Liver (tissue), 9 donors: ENCODE measurements around the gene CHN1. TPM values are rescaled to one million over a fixed set of nuclear protein-coding genes. Genes with fewer than 3 reads are reported as not detected.
A peak's percentile ranks its signal among the peaks of the same experiment; 100 is the strongest.

Experiments used
- DNase-seq: peaks from one replicate; pipeline ENCODE4 v3.0.0-alpha.2; 2017; ENCODE audit warnings: low spot score
- H3K27ac ChIP-seq, 2 donors: one replicate each; pipeline ENCODE4 v1.7.0; 2013; ENCODE audit warnings: inconsistent platforms in 2 of 2, low read length in 2 of 2, control low read depth in 1 of 2, low read depth in 1 of 2, mild to moderate bottlenecking in 1 of 2
- H3K27me3 ChIP-seq, 4 donors: one replicate each; pipeline versions ENCODE4 v1.6.1 to v1.7.0; 2013; ENCODE audit warnings: low read length in 3 of 4, inconsistent platforms in 1 of 4, mild to moderate bottlenecking in 1 of 4, moderate library complexity in 1 of 4; ENCODE audit not compliant: control insufficient read depth in 4 of 4, insufficient read depth in 4 of 4
- H3K36me3 ChIP-seq, 4 donors: one replicate each; pipeline versions ENCODE4 v1.6.1 to v1.7.0; 2013; ENCODE audit warnings: low read length in 3 of 4, mild to moderate bottlenecking in 3 of 4, low read depth in 1 of 4, moderate library complexity in 1 of 4; ENCODE audit not compliant: control insufficient read depth in 4 of 4, insufficient read depth in 3 of 4
- H3K4me1 ChIP-seq, 4 donors: one replicate each; pipeline versions ENCODE4 v1.6.1 to v1.7.0; 2013; ENCODE audit warnings: low read length in 3 of 4, mild to moderate bottlenecking in 3 of 4, moderate library complexity in 1 of 4; ENCODE audit not compliant: control insufficient read depth in 4 of 4, insufficient read depth in 4 of 4
- H3K4me3 ChIP-seq, 3 donors: one replicate each; pipeline versions ENCODE4 v1.6.1 to v1.7.0; 2013; ENCODE audit warnings: low read length in 3 of 3, control low read depth in 1 of 3, low read depth in 1 of 3, mild to moderate bottlenecking in 1 of 3
- H3K9ac ChIP-seq, 2 donors: one replicate each; pipeline ENCODE4 v1.7.0; 2013; ENCODE audit warnings: low read length in 2 of 2, mild to moderate bottlenecking in 2 of 2, moderate library complexity in 2 of 2, control low read depth in 1 of 2, low read depth in 1 of 2
- H3K9me3 ChIP-seq, 4 donors: one replicate each; pipeline versions ENCODE4 v1.6.1 to v1.7.0; 2013; ENCODE audit warnings: low read length in 3 of 4; ENCODE audit not compliant: control insufficient read depth in 4 of 4
- CTCF ChIP-seq: fragments of 150-350 bp; IDR thresholded peaks from 2 replicates; pipeline ENCODE4 v1.5.1; 2017; ENCODE audit warnings: improper control_type of control experiment, low read depth, low read length; ENCODE audit not compliant: missing input control
- FOXA2 ChIP-seq: IDR thresholded peaks from 2 replicates; pipeline ENCODE4 v1.6.1; 2016; ENCODE audit warnings: antibody characterized with exemption
- GABPA ChIP-seq, 2 donors: IDR thresholded peaks in 1 of 2; conservative IDR thresholded peaks in 1 of 2; 2 replicates each; pipeline ENCODE4 v1.6.1; 2016; ENCODE audit warnings: antibody characterized with exemption in 2 of 2, mild to moderate bottlenecking in 1 of 2, moderate library complexity in 1 of 2
- HNF4A ChIP-seq, 2 donors: conservative IDR thresholded peaks; 2 replicates each; pipeline ENCODE4 v1.6.1; 2016; ENCODE audit warnings: antibody characterized with exemption in 2 of 2, mild to moderate bottlenecking in 2 of 2
- HNF4G ChIP-seq: IDR thresholded peaks from 2 replicates; pipeline ENCODE4 v1.6.1; 2016; ENCODE audit warnings: antibody characterized with exemption
- JUND ChIP-seq, 2 donors: IDR thresholded peaks; 2 replicates each; pipeline ENCODE4 v1.6.1; 2016; ENCODE audit warnings: antibody characterized with exemption in 2 of 2
- RAD21 ChIP-seq, 2 donors: IDR thresholded peaks; 2 replicates each; pipeline ENCODE4 v1.6.1; 2016; ENCODE audit warnings: antibody characterized with exemption in 2 of 2, mild to moderate bottlenecking in 2 of 2
- REST ChIP-seq: IDR thresholded peaks from 2 replicates; pipeline ENCODE4 v1.6.1; 2016; ENCODE audit warnings: antibody characterized with exemption, mild to moderate bottlenecking
- RXRA ChIP-seq, 2 donors: IDR thresholded peaks; 2 replicates each; pipeline ENCODE4 v1.6.1; 2017 to 2018; ENCODE audit warnings: antibody characterized with exemption in 2 of 2, mild to moderate bottlenecking in 1 of 2
- SP1 ChIP-seq: IDR thresholded peaks from 2 replicates; pipeline ENCODE4 v1.6.1; 2018; ENCODE audit warnings: antibody characterized with exemption, mild to moderate bottlenecking
- YY1 ChIP-seq: IDR thresholded peaks from 2 replicates; pipeline ENCODE4 v1.6.1; 2016; ENCODE audit warnings: antibody characterized with exemption, mild to moderate bottlenecking
- WGBS: extraction: QIAGEN DNeasy Blood & Tissue Kit; methylation state at CpG from one replicate; pipeline ENCODE4 v1.1.7; 2013; 5-methylcytosine and 5-hydroxymethylcytosine counted together
- polyA plus RNA-seq, 2 donors: library from polyadenylated mRNA; stranded (reverse) in 1 of 2; unstranded in 1 of 2; fragments of 200-250 nt in 1 of 2; fragments of >200 nt in 1 of 2; fragmentation: Nextera tagmentation in 1 of 2; extraction: Ambion mirVana in 1 of 2; gene quantifications; one replicate each; pipeline versions ENCODE4 v1.2.1 to v1.2.3, GENCODE V29; 2013 to 2015
- total RNA-seq, 2 donors: library from RNA; depleted of rRNA; stranded (reverse); fragments of >200 nt; gene quantifications; one replicate each; pipeline ENCODE4 v1.2.3, GENCODE V29; 2014
- donor health status: healthy.
- donor health status: healthy.
- donor health status: healthy.
- donor health status: healthy.
- donor health status: healthy.

The CHN1 gene
- 1 to 10 TPM; 1.1 to 1.6 TPM for total RNA-seq
- 1 to 10 TPM in 1 of 2 donors, under 1 TPM in 1; 0.66 to 1.1 TPM for polyA plus RNA-seq

- Histone ChIP-seq H3K9me3 (no peaks in the 10 kb centered on the region), H3K4me1 (peaks cover 3 to 10% (median 8%) of the 10 kb centered on the region in 4 donors), H3K27me3 (peaks cover 0 to 3% (median under 1%) of the 10 kb centered on the region in 4 donors), H3K4me3 (peak within 1 kb of the TSS in 2 of 3 donors; percentile 66 to 73), H3K36me3 (no peaks in the 10 kb centered on the region), H3K9ac (no peak within 1 kb of the TSS), H3K27ac (no peak within 1 kb of the TSS)
- 2% methylated on average over 89 of the region's 89 CpGs for WGBS
- TF ChIP-seq HNF4A (conservative IDR thresholded peaks at IDR 0.05) (no peak), YY1 (peak; percentile 39)
- DNase-seq = peak; percentile 58
These were observed at the start of gene CHN1 for GRCh38 chr2:175004980-175005732. CHN1 (minus strand) TSS chr2:175005381; CDS start chr2:175004912, 469 bp downstream.

GRCh38 chr2:175054340-175054739, 49.2 kb upstream of the CHN1 start:
- no peaks in the 10 kb centered on the region for H3K4me1 ChIP-seq
- WGBS = 92% methylated on average over 4 of the region's 4 CpGs
- no peak for DNase-seq
- TF ChIP-seq HNF4A (conservative IDR thresholded peaks at IDR 0.05) (no peak), SP1 (no peak)
- no peaks in the 10 kb centered on the region for H3K9me3 ChIP-seq
- no peak overlapping the region for H3K27ac ChIP-seq
- H3K27me3 ChIP-seq = no peaks in the 10 kb centered on the region
- no peak overlapping the region for H3K4me3 ChIP-seq
- peaks cover 0 to 4% (median 2%) of the 10 kb centered on the region in 4 donors for H3K36me3 ChIP-seq
- H3K9ac ChIP-seq = no peak overlapping the region

- Histone ChIP-seq H3K4me3 (no peak overlapping the region), H3K9me3 (no peaks in the 10 kb centered on the region), H3K4me1 (no peaks in the 10 kb centered on the region), H3K27me3 (no peaks in the 10 kb centered on the region), H3K27ac (no peak overlapping the region), H3K9ac (no peak overlapping the region), H3K36me3 (no peaks in the 10 kb centered on the region)
- no peak for DNase-seq
- TF ChIP-seq FOXA2 (no peak), GABPA (IDR thresholded peaks at IDR 0.05 in 1 of 2, conservative IDR thresholded peaks at IDR 0.05 in 1 of 2) (no peak), RXRA (IDR thresholded peaks at IDR 0.05) (no peak), RAD21 (IDR thresholded peaks at IDR 0.05) (no peak), HNF4G (no peak), REST (no peak), CTCF (no peak), YY1 (no peak), JUND (IDR thresholded peaks at IDR 0.05) (no peak)
These were observed 44.5 kb upstream of the CHN1 start for GRCh38 chr2:175049661-175050060.
